Esophagus muscularis mucosa (tissue), 4 donors: ENCODE results near the gene LRIG2.

Experiments used
- CTCF ChIP-seq, 3 experiments: fragments of 200-600 bp in 2 of 3; fragments of 450-650 bp in 1 of 3; sonication (generic) in 2 of 3; IDR thresholded peaks; one replicate each; pipeline ENCODE4 v1.5.1; 2017 to 2019; ENCODE audit warnings: antibody characterized with exemption in 3 of 3, mild to moderate bottlenecking in 2 of 3, moderate library complexity in 1 of 3
- EP300 ChIP-seq: sonication (generic); formaldehyde crosslinking; IDR thresholded peaks from one replicate; pipeline ENCODE4 v1.6.1; 2017; ENCODE audit warnings: antibody characterized with exemption
- POLR2A ChIP-seq: fragments of 450-650 bp; IDR thresholded peaks from one replicate; pipeline ENCODE4 v1.6.1; 2017; ENCODE audit warnings: antibody characterized with exemption, moderate library complexity, mild to moderate bottlenecking, low read depth
- POLR2AphosphoS5 ChIP-seq, 2 donors: sonication (generic); formaldehyde crosslinking; IDR thresholded peaks; one replicate each; pipeline ENCODE4 v1.6.1; 2017; ENCODE audit warnings: antibody characterized with exemption in 2 of 2

GRCh38 chr1:113138778-113139177, 65.8 kb downstream of the LRIG2 start:
- TF ChIP-seq POLR2AphosphoS5 (IDR thresholded peaks at IDR 0.05) (no peak), CTCF (IDR thresholded peaks at IDR 0.05) (no peak), EP300 (no peak), POLR2A (no peak)
